HG03045 (cell line): ENCODE measurements around the gene FBLN2.

Source experiments
- ATAC-seq: cut with Tn5 transposase; IDR thresholded peaks from one replicate; pipeline ENCODE4 v1.9.1; 2021; ENCODE audit warnings: mild to moderate bottlenecking, moderate library complexity; ENCODE audit not compliant: unreplicated experiment

FBLN2 gene

DNA sequence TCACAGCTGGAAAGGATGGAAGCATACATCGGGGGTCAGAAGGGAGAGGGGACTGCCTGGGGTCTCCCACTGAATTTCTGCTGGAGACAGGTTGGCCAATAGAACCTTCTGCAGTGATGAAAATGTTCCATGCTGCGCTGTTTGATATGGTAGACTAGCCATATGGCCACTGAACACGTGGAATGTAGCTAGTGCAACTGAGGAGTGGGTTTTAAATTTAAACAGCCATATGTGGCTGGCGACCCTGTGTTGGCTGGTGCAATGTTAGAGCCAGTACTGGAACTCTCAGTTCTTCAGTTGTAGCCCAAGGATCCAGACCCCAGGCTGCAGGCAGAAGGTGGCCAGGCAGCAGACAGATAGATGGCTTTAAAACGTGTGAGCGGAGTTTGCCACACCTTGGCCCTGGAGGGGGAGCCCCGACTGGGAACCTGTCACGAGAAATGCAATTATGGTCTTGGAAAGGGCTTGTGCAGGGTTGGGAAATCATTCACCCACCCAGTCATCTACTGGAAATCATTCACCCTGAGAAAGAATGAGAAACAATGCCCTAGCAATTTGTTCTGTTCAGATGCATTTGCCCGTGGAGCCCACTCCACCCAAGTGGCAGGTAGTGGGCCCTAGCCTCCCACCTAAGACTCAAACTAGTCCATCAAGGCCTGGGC is 127.6 kb downstream of the FBLN2 start:
- ATAC-seq = no peak

DNA sequence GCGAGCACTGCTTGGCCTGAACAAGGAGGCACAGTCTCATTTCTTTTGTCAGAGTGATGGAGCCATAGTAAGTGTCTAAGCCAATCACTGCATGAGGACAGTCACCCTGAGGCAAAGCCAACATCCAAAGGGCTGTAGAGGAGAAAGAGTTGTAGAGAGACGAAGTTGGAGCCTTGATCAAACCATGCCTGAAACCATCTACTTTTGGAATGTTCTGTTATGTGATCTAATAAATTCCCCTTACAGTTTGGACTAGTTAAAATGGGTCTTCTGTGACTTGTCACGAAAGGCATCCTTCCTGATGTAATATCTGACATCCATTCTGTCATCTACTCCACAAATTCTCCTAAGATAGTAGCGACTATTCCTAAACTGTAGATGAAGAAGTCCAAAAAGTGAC is 128.3 kb downstream of the FBLN2 start:
- ATAC-seq = no peak

DNA sequence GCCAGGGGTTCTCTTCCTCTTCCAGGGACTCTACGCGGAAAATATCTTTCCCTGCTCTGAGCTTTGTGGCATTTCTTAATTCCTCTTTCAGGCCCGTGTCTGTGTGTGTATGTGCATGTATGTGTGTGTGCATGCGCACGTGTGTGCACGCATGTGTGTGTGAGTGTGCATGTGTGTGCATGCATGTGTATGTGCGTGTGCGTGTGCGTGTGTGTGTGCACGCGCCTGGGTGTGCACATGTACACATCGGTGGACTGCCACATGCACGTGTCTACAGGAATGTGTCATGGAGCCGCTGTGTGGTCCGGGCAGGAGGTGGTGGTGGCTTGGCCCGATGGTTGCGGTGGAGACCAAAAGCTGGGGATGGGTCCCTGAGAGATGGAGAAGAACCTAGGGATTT is 133.0 kb downstream of the FBLN2 start:
- ATAC-seq = no peak

DNA sequence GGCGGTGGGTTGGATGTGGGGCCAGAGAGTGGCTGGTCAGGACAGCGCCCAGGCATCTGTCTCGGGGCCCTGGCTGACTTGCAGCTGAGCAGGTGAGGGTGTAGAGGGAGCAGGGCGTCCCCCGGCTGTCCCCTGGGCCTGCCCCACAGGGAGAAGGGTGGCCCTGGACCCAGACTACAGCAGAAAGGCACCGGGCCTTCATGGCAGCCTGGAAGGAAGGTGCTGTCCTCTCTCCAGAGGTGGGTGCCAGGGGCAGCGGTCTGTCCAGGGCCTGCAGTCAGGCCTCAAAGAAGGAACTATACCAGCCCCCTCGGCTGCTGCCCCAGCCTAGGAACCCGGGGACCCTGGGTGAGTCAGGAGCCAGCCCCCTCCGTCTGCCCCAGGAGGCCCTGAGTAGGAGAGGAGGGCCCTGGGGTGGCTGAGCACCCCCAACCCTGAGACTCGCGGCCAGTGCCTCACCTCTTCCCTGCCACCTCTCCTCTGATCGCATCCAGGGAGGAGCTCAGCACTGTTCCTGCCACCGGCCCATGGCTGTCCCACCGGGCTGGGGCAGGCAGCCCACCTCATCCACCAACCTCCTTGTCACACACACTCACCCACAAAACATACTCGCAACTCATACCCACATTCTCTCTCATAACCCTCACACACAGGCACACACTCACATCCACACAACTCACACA is 133.5 kb downstream of the FBLN2 start:
- ATAC-seq = no peak

DNA sequence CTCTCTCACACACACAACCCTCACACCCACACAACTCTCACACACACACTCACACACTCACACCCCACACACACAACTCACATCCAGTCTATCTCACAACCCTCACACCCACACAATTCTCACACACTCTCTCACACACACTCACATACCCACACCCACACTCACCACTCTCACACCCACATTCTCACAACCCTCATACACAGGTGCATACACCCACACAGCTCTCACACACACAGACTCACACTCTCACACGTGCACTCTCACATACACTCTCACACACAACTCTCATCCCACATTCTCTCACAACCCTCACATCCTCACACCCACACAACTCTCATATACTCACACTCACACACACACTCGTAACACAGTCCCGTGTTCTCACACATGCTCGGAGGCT is 134.4 kb downstream of the FBLN2 start:
- no peak for ATAC-seq

DNA sequence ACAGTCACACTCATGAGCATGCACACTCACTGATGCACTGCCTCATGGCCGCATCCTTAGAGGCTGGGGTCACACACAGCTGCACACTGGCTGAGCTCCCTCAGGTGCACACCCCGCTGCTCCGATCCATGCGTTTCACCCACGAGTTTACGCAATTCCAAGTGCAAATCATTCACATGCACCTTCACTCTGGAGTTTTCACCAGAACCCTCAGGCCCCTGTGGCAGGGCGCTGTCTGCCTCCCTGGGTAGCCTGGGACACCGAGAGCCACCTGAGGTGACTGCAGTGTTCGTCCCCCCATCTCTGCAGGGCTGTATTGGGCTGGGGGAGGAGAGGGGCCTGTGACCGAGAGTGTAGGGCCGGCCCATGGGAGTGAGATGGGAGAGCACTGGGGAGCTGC is 134.8 kb downstream of the FBLN2 start:
- ATAC-seq = no peak

DNA sequence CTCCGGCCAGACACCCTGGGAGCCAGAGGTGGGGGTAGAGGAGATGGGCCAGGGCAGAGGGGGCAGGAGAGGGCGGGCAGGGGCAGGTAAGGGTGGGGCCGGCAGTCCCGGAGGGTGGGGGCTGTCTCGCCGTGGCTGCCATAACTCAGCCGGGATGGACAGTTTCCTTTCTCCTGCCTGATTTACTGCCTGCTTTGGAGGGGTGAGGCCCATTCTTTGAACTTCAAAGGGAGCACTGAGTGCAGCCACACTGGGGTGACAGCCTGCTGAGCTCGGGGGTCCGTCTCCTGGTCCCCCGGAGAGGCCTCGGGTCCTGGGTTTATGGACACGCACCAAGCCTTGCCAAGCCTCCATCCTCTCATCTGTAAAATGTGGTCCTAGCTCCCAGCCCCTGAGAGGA is 135.4 kb downstream of the FBLN2 start:
- no peak for ATAC-seq

DNA sequence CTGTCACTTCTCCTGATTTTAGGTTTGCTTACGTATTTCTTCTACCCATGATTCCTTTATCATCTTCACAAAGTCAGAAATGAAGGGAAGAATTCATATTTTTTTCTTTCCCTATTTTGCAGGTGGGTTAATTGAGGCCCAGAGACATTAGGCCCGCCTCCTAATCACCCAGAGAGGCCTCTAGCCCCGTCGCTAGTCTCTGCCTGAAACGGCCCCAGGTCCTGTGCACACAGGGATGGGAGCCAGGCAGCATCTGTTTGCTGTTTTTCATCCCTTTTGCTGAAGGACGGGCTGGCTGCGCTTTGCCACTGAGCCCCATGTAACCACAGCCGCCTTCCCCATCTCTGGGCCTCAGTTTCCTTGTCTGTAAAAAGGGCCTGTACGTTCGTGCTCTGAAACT is 135.9 kb downstream of the FBLN2 start:
- no peak for ATAC-seq

DNA sequence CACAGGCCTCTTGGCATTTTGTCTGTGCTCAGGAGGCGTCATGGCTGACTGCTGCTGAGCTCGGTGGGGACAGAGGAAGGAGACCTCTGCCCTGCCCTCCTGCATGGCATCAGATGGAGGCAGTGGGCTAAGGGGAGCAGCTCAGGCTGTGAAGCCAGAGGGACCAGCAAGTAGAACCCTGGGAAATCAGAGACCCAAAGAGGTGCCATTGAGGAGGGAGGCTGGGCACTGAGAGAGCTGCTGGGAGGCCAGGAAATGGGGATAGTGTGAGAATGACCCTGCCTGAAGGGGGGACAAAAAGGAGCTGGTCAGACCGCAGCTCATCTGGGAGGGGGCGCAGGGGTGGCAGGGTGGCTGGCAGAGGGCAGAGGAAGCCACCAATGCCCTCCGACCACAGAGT is 136.8 kb downstream of the FBLN2 start:
- ATAC-seq = no peak

DNA sequence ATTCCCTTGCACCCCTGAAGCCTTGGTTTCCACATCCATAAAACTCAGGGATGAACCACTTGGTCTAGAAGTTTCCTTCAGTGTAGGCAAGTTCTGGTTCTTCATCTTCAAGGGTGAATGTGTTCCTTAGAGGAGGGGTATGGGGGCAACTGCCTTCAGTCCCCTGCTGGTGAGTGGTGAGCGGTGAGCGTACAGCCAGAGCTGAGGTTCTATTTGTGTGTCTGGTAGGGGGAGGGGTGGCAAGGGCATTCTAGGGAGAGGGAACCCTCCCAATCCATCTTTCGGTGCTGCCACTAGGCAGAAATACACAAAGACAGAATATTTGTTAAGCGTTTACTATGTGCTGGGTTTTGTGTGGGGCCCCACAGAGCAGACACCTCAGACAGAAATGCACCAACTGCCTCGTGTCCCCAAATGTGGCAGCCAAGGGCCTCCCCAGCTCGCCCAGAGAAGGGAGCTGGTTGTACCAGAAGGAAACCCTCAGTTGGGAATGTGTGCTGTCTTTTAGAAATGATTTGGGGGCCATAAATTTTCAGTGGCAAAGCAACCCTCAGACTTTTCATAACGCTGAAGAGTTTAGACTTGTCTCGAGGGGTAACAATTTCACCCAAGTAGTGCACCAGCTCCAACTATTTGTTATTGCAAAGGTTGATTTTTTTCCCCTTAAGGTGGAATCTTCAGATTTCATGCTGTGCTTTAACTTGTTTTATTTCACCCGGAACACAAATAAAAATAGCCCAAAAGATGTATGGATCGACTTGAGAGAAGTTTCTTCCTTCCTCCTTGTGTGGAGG is 137.6 kb downstream of the FBLN2 start:
- ATAC-seq = no peak

DNA sequence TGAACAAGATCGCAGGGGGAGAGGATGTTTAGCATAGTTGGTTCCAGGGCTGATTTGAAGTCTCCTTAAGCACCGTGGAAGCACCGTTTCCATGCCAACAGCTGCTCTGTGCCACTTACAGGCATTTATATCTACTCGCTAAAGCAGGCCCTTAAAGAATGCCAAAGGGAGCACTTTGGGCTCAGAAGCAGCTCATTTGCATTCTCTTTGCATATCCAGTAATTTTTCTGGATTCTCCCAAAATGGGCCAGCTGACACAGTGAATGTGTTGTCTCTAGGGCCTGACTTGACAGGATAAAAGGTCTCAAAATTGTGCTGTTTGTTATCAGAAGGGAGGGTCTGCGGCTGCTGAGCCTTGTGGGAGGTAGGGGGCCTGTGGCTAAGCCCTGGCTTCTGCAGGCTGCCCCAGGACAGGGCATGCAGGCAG is 138.6 kb downstream of the FBLN2 start:
- ATAC-seq = no peak
